ENCODE results near the gene RGL4. TPM values are rescaled to one million over a fixed set of nuclear protein-coding genes. Genes with fewer than 3 reads are reported as not detected.

The RGL4 gene, protein sequence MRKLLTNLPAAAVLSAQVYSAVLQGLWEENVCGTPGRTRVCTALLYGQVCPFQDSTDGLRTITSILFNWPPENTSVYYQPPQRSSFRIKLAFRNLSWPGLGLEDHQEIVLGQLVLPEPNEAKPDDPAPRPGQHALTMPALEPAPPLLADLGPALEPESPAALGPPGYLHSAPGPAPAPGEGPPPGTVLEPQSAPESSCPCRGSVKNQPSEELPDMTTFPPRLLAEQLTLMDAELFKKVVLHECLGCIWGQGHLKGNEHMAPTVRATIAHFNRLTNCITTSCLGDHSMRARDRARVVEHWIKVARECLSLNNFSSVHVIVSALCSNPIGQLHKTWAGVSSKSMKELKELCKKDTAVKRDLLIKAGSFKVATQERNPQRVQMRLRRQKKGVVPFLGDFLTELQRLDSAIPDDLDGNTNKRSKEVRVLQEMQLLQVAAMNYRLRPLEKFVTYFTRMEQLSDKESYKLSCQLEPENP
- not detected in 2 replicates for total RNA-seq

DNA sequence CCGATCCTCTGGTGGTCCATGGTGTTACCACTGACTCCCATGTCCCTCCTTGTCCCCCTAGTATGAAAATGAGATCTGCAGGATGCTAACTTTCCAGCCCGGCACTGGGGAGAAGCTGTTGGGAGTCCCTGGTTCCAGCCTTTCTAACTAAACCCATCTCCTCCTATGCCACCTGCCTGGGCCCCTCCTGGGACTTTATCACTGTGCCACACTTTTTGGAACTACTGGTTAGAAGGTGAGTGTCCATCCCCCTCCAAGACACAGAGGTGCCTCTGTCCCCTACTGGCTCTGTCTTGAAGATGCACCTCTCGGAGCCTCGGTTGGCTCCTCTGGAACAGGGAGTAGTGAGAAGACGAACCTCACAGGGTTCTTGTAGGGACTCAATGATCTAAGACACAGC is at the start of gene RGL4:
RGL4 (plus strand) TSS at position 301 of the 400 bp plus-strand sequence. CDS start 1,018 bp downstream, outside the sequence.

Other genes with a start within 250 kb of the RGL4 start
- not detected in 2 replicates for gene IGLL1, start 110.7 kb upstream of the RGL4 start, total RNA-seq
- gene DRICH1, start 58.7 kb upstream of the RGL4 start, total RNA-seq, result 0.31 TPM in 1 of 2 replicates, not detected in the other
- 3.3 and 4.5 TPM in 2 replicates for gene ZNF70, start 60.1 kb downstream of the RGL4 start, total RNA-seq
- gene VPREB3, start 63.4 kb downstream of the RGL4 start, total RNA-seq, result not detected in 2 replicates
- gene C22orf15, start 72.0 kb downstream of the RGL4 start, total RNA-seq, result 2.1 and 3.5 TPM in 2 replicates
- 3.2 and 5.5 TPM in 2 replicates for gene CHCHD10, start 77.0 kb downstream of the RGL4 start, total RNA-seq
- 4.6 and 5.2 TPM in 2 replicates for gene MMP11, start 81.8 kb downstream of the RGL4 start, total RNA-seq
- 16.2 and 17.1 TPM in 2 replicates for gene SMARCB1, start 96.0 kb downstream of the RGL4 start, total RNA-seq
- gene DERL3, start 148.0 kb downstream of the RGL4 start, total RNA-seq, result 0.19 and 0.53 TPM in 2 replicates
- 11.1 and 11.3 TPM in 2 replicates for gene SLC2A11, start 166.9 kb downstream of the RGL4 start, total RNA-seq
- gene MIF, start 203.4 kb downstream of the RGL4 start, total RNA-seq, result 161 and 200 TPM in 2 replicates

Measured in aortic smooth muscle cell (primary cell).